Ovary (tissue), 3 donors: ENCODE measurements around the gene SLC52A1.

Experiments
- EP300 ChIP-seq: sonication (generic); formaldehyde crosslinking; IDR thresholded peaks from one replicate; pipeline ENCODE4 v1.6.1; 2017; ENCODE audit warnings: antibody characterized with exemption
- POLR2A ChIP-seq: fragments of 450-650 bp; IDR thresholded peaks from one replicate; pipeline ENCODE4 v1.6.1; 2017; ENCODE audit warnings: antibody characterized with exemption, mild to moderate bottlenecking, moderate library complexity
- TF ChIP-seq, protein P1 (sequence below), 3 donors: fragments of 450-650 bp in 2 of 3; fragments of 200-600 bp in 1 of 3; IDR thresholded peaks; one replicate each; pipeline versions ENCODE4 v1.5.1 to v1.8.0; 2016 to 2022; ENCODE audit warnings: antibody characterized with exemption in 3 of 3, mild to moderate bottlenecking in 1 of 3
- donor health status: DM: no; HTN: no; CAD: no.

DNA sequence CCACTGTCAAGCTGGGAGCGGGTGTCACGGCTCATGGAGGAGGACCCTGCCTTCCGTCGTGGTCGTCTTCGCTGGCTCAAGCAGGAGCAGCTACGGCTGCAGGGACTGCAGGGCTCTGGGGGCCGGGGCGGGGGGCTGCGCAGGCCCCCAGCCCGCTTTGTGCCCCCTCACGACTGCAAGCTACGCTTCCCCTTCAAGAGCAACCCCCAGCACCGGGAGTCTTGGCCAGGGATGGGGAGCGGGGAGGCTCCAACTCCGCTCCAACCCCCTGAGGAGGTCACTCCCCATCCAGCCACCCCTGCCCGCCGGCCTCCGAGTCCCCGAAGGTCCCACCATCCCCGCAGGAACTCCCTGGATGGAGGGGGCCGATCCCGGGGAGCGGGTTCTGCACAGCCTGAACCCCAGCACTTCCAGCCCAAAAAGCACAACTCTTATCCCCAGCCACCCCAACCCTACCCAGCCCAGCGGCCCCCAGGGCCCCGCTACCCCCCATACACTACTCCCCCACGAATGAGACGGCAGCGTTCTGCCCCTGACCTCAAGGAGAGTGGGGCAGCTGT lies 11.6 kb downstream of the SLC52A1 start:
- TF ChIP-seq, protein P1, sequence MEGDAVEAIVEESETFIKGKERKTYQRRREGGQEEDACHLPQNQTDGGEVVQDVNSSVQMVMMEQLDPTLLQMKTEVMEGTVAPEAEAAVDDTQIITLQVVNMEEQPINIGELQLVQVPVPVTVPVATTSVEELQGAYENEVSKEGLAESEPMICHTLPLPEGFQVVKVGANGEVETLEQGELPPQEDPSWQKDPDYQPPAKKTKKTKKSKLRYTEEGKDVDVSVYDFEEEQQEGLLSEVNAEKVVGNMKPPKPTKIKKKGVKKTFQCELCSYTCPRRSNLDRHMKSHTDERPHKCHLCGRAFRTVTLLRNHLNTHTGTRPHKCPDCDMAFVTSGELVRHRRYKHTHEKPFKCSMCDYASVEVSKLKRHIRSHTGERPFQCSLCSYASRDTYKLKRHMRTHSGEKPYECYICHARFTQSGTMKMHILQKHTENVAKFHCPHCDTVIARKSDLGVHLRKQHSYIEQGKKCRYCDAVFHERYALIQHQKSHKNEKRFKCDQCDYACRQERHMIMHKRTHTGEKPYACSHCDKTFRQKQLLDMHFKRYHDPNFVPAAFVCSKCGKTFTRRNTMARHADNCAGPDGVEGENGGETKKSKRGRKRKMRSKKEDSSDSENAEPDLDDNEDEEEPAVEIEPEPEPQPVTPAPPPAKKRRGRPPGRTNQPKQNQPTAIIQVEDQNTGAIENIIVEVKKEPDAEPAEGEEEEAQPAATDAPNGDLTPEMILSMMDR (IDR thresholded peaks at IDR 0.05) = no peak
- TF ChIP-seq POLR2A (no peak), EP300 (no peak)
